NCI-H1694 (cell line): ENCODE measurements around the gene IFNAR2.

Experiments used
- DNase-seq: peaks from one replicate; lab custom pipeline; 2025; lab: John Stamatoyannopoulos, UW

IFNAR2 gene

GRCh38 chr21:33268737-33269441 is 39.2 kb downstream of the IFNAR2 start:
- DNase-seq = no peak

- DNase-seq = no peak
Measured at GRCh38 chr21:33270986-33271385, 41.2 kb downstream of the IFNAR2 start.

- no peak for DNase-seq
Measured at GRCh38 chr21:33273044-33273443, 43.3 kb downstream of the IFNAR2 start.

GRCh38 chr21:33278721-33279120 is 49.0 kb downstream of the IFNAR2 start:
- DNase-seq = no peak

- DNase-seq = no peak
Measured at GRCh38 chr21:33279330-33279820, 49.6 kb downstream of the IFNAR2 start.
